Fibroblast of lung (primary cell): ENCODE results near the gene DDX25. TPM values are rescaled to one million over a fixed set of nuclear protein-coding genes. Genes with fewer than 3 reads are reported as not detected.

Experiments
- DNase-seq, 2 donors: peaks; one replicate each; pipeline versions ENCODE4 v3.0.0 to v3.0.0-alpha.2; 2010; ENCODE audit warnings: low read depth in 2 of 2
- H2AFZ ChIP-seq: 2 replicates; pipeline ENCODE4 v1.5.1; 2012; ENCODE audit warnings: low read length, control low read depth, inconsistent platforms
- H3K27ac ChIP-seq: 2 replicates; pipeline ENCODE4 v1.5.1; 2011; ENCODE audit warnings: low read length, control low read depth; ENCODE audit not compliant: insufficient read depth
- H3K27me3 ChIP-seq: 2 replicates; pipeline ENCODE4 v1.5.1; 2011; ENCODE audit warnings: mild to moderate bottlenecking, low read length; ENCODE audit not compliant: control insufficient read depth, insufficient read depth
- H3K36me3 ChIP-seq: 2 replicates; pipeline ENCODE4 v1.5.1; 2011; ENCODE audit warnings: low read length; ENCODE audit not compliant: control insufficient read depth, insufficient read depth
- H3K4me1 ChIP-seq: 2 replicates; pipeline ENCODE4 v1.5.1; 2011; ENCODE audit warnings: low read length; ENCODE audit not compliant: control insufficient read depth, insufficient read depth; ENCODE audit errors: extremely low read depth
- H3K4me2 ChIP-seq: 2 replicates; pipeline ENCODE4 v1.5.1; 2011; ENCODE audit warnings: low read length, control low read depth; ENCODE audit not compliant: insufficient read depth; ENCODE audit errors: extremely low read depth
- H3K4me3 ChIP-seq, 4 experiments: fragments of 200-600 bp in 1 of 4; sonication (generic) in 1 of 4; replicated peaks in 1 of 4; 2 replicates each; pipeline ENCODE4 v1.5.1; 2011 to 2016; ENCODE audit warnings: low read length in 4 of 4, low read depth in 3 of 4, mild to moderate bottlenecking in 3 of 4, control low read depth in 2 of 4, inconsistent platforms in 1 of 4, mixed read lengths in 1 of 4; ENCODE audit not compliant: insufficient read depth in 1 of 4; ENCODE audit errors: control extremely low read depth in 1 of 4
- H3K79me2 ChIP-seq: 2 replicates; pipeline ENCODE4 v1.5.1; 2012; ENCODE audit warnings: mild to moderate bottlenecking, low read length, inconsistent platforms; ENCODE audit not compliant: control insufficient read depth, insufficient read depth
- H3K9ac ChIP-seq: 2 replicates; pipeline ENCODE4 v1.5.1; 2011; ENCODE audit warnings: mild to moderate bottlenecking, low read length, control low read depth; ENCODE audit not compliant: insufficient read depth
- H3K9me3 ChIP-seq: 2 replicates; pipeline ENCODE4 v1.5.1; 2012; ENCODE audit warnings: low read depth, low read length; ENCODE audit not compliant: control insufficient read depth, insufficient read depth
- H4K20me1 ChIP-seq: 2 replicates; pipeline ENCODE4 v1.5.1; 2011; ENCODE audit warnings: low read length; ENCODE audit not compliant: control insufficient read depth, insufficient read depth; ENCODE audit errors: extremely low read depth
- EZH2 ChIP-seq: IDR thresholded peaks from 2 replicates; pipeline ENCODE4 v1.5.1; 2012; ENCODE audit warnings: low read length, control low read depth, mild to moderate bottlenecking; ENCODE audit errors: missing control alignments
- polyA plus RNA-seq, 2 donors: library from polyadenylated mRNA; depleted of rRNA in 1 of 2; stranded (reverse) in 1 of 2; unstranded in 1 of 2; fragments of >200 nt; gene quantifications; 2 replicates each; pipeline ENCODE4 v1.2.1, GENCODE V29; 2011 to 2012; ENCODE audit warnings: missing spikeins in 1 of 2
- total RNA-seq: library from RNA; depleted of rRNA; stranded (reverse); fragments of >200 nt; gene quantifications from 2 replicates; pipeline ENCODE4 v1.2.1, GENCODE V29; 2014
- TF ChIP-seq, protein P1 (sequence below), 2 donors: IDR thresholded peaks in 1 of 2; conservative IDR thresholded peaks in 1 of 2; 1 replicate in 1 of 2; 2 replicates in 1 of 2; pipeline ENCODE4 v1.5.1; 2011 to 2012; ENCODE audit warnings: low read length in 2 of 2, control low read depth in 1 of 2, inconsistent platforms in 1 of 2, low read depth in 1 of 2, mild to moderate bottlenecking in 1 of 2

The DDX25 gene
- total and polyA plus RNA-seq, 2 donors (not counting 1 experiment from before 2014, with no cell fraction given), result not detected

GRCh38 chr11:125931116-125931515 lies 26.8 kb downstream of the DDX25 start:
- TF ChIP-seq, protein P1, sequence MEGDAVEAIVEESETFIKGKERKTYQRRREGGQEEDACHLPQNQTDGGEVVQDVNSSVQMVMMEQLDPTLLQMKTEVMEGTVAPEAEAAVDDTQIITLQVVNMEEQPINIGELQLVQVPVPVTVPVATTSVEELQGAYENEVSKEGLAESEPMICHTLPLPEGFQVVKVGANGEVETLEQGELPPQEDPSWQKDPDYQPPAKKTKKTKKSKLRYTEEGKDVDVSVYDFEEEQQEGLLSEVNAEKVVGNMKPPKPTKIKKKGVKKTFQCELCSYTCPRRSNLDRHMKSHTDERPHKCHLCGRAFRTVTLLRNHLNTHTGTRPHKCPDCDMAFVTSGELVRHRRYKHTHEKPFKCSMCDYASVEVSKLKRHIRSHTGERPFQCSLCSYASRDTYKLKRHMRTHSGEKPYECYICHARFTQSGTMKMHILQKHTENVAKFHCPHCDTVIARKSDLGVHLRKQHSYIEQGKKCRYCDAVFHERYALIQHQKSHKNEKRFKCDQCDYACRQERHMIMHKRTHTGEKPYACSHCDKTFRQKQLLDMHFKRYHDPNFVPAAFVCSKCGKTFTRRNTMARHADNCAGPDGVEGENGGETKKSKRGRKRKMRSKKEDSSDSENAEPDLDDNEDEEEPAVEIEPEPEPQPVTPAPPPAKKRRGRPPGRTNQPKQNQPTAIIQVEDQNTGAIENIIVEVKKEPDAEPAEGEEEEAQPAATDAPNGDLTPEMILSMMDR (conservative IDR thresholded peaks at IDR 0.05 in 1 of 2, IDR thresholded peaks at IDR 0.05 in 1 of 2; ENCODE audit: low read depth in 1 of 2, low read length in 2 of 2), result no peak
- TF ChIP-seq EZH2, result no peak
- Histone ChIP-seq H4K20me1 (no peaks in the 10 kb centered on the region), H3K4me1 (no peaks in the 10 kb centered on the region), H3K4me2 (no peak overlapping the region), H3K4me3 (no peak overlapping the region), H3K27ac (no peak overlapping the region), H3K9ac (no peak overlapping the region), H3K9me3 (no peaks in the 10 kb centered on the region), H3K79me2 (no peaks in the 10 kb centered on the region), H2AFZ (no peak overlapping the region), H3K27me3 (peaks cover 9% of the 10 kb centered on the region), H3K36me3 (no peaks in the 10 kb centered on the region)
- DNase-seq, result no peak

DNA sequence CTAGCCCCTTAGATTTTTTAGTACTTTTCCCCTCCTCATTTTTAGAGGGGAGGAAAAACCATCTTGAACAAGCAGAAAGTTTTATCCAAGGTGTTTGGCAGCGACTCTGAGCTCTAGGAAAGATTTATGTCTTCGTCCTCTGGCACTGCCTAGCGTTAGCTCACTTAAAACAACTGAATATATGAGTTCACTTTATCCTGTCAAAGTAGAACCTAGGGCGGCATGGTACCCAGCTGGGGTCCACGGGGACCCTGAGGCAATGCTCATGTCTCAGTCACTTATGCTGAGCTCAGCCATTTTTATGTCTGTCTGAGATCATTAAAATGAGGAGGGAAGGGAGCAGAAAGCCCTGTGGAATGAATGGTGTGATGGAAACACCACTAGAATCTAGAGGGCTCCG lies 27.4 kb downstream of the DDX25 start:
- Histone ChIP-seq H3K9me3 (no peaks in the 10 kb centered on the region), H3K27me3 (peaks cover 9% of the 10 kb centered on the region), H2AFZ (no peak overlapping the region), H4K20me1 (no peaks in the 10 kb centered on the region), H3K79me2 (no peaks in the 10 kb centered on the region), H3K4me3 (no peak overlapping the region), H3K36me3 (no peaks in the 10 kb centered on the region), H3K9ac (no peak overlapping the region), H3K4me2 (no peak overlapping the region), H3K4me1 (no peaks in the 10 kb centered on the region), H3K27ac (no peak overlapping the region)
- DNase-seq, result no peak
- TF ChIP-seq, protein P1 (conservative IDR thresholded peaks at IDR 0.05 in 1 of 2, IDR thresholded peaks at IDR 0.05 in 1 of 2; ENCODE audit: low read depth in 1 of 2, low read length in 2 of 2), result no peak
- no peak for TF ChIP-seq EZH2

DNA sequence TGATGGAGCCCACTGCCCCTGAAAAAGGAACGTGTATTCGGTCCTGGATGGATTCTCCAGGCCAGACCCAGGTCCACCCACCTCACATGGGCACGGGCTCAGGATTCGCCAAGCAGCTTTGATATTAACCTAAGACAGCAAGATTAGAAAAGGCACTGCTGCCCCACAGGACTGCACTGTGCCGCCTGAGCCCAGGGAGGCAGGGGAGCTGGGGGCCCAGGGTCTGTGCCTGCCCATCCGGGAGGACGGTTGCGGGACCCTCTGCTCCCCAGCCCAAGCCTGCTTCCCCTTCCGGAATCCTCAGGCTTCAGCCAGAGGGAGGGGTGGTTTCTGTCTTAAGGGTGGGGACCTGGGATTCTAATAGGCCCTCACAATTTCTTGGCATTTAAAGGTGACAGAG lies 28.0 kb downstream of the DDX25 start:
- no peak overlapping the region for H2AFZ ChIP-seq
- no peak for TF ChIP-seq EZH2
- no peak for DNase-seq

More for the DNA sequence above, 28.0 kb downstream of the DDX25 start:
- H3K4me2 ChIP-seq, result no peak overlapping the region
- no peaks in the 10 kb centered on the region for H3K9me3 ChIP-seq
- H3K9ac ChIP-seq, result no peak overlapping the region
- no peaks in the 10 kb centered on the region for H3K36me3 ChIP-seq
- no peaks in the 10 kb centered on the region for H3K79me2 ChIP-seq
- no peak overlapping the region for H3K4me3 ChIP-seq
- H3K27me3 ChIP-seq, result peaks cover 9% of the 10 kb centered on the region
- H4K20me1 ChIP-seq, result no peaks in the 10 kb centered on the region
- no peak overlapping the region for H3K27ac ChIP-seq
- H3K4me1 ChIP-seq, result no peaks in the 10 kb centered on the region
